K562 (cell line): ENCODE data around the gene MRPL55. TPM values are rescaled to one million over a fixed set of nuclear protein-coding genes. Genes with fewer than 3 reads are reported as not detected.

Experiments used
- ATAC-seq: fragments of 200-7000 bp; cut with Tn5 transposase; 3 replicates; pipeline ENCODE4 v1.9.1; 2020; ENCODE audit warnings: moderate library complexity
- BruUV-seq: library from RNA; stranded (reverse); fragments of 400-500 nt; replicated peaks from 2 replicates; lab custom pipeline; 2021; lab: Mats Ljungman, UMichigan
- CTCF ChIA-PET: fragments of 300-600 bp; formaldehyde crosslinking; extraction: SDS; loops from one replicate; lab custom pipeline; 2021; ENCODE audit warnings: low intra/inter-chr PET ratio; lab: Yijun Ruan, JAX
- POLR2A ChIA-PET: fragments of 300-600, 350-650 bp; sonication (Branson Sonifier 250); formaldehyde crosslinking; extraction: SDS; loops from one replicate; lab custom pipeline; 2021; ENCODE audit warnings: antibody characterized with exemption, inconsistent platforms; lab: Yijun Ruan, JAX
- DNase-seq, 4 experiments: peaks; one replicate each; pipeline versions ENCODE4 v3.0.0 to v3.0.0-alpha.2; 2011 to 2018; ENCODE audit warnings: low spot score in 3 of 4, mixed read lengths in 3 of 4; ENCODE audit errors: extremely low read depth in 1 of 4
- FAIRE-seq: peaks from 2 replicates; lab custom pipeline; 2011; peaks lifted over from hg19 to GRCh38; lab: Jason Lieb, UNC
- H2AFZ ChIP-seq: 2 replicates; pipeline ENCODE4 v1.6.0; 2011; ENCODE audit warnings: low read depth, low read length, control low read depth, inconsistent platforms
- H3K27ac ChIP-seq: fragments of 200-600 bp; 3 replicates; pipeline ENCODE4 v1.8.0; 2011; ENCODE audit warnings: low read depth, mild to moderate bottlenecking, control low read depth, inconsistent platforms, low read length, moderate library complexity, mixed read lengths; ENCODE audit errors: extremely low read depth
- H3K27me3 ChIP-seq, 2 experiments: fragments of 300-600 bp in 1 of 2; 2 replicates in 1 of 2; 3 replicates in 1 of 2; pipeline versions ENCODE4 v1.6.0 to v1.8.0; 2011; ENCODE audit warnings: inconsistent platforms in 2 of 2, low read length in 2 of 2, mild to moderate bottlenecking in 1 of 2, mixed read lengths in 1 of 2, moderate library complexity in 1 of 2; ENCODE audit not compliant: control insufficient read depth in 2 of 2, insufficient read depth in 2 of 2
- H3K36me3 ChIP-seq: fragments of 300-600 bp; 3 replicates; pipeline ENCODE4 v1.8.0; 2011; ENCODE audit warnings: mild to moderate bottlenecking, low read length, inconsistent platforms; ENCODE audit not compliant: control insufficient read depth, insufficient read depth
- H3K4me1 ChIP-seq, 2 experiments: fragments of 200-600 bp in 1 of 2; replicated peaks in 1 of 2; 2 replicates in 1 of 2; 3 replicates in 1 of 2; pipeline versions ENCODE4 v1.5.1 to v1.8.0; 2011; ENCODE audit warnings: inconsistent platforms in 2 of 2, low read length in 2 of 2, mild to moderate bottlenecking in 1 of 2, mixed read lengths in 1 of 2, moderate library complexity in 1 of 2; ENCODE audit not compliant: control insufficient read depth in 2 of 2, insufficient read depth in 2 of 2
- H3K4me2 ChIP-seq: 2 replicates; pipeline ENCODE4 v1.6.1; 2011; ENCODE audit warnings: low read length, control low read depth, inconsistent platforms, mixed read lengths; ENCODE audit not compliant: insufficient read depth
- H3K4me3 ChIP-seq: fragments of 200-600 bp; sonication (generic), shearing (Covaris generic); 2 replicates; pipeline ENCODE4 v1.5.1; 2016; ENCODE audit warnings: control low read depth, inconsistent platforms
- H3K79me2 ChIP-seq: fragments of 200-600 bp; 3 replicates; pipeline ENCODE4 v1.8.0; 2011; ENCODE audit warnings: low read length, inconsistent platforms; ENCODE audit not compliant: control insufficient read depth, insufficient read depth
- H3K9ac ChIP-seq, 2 experiments: 2 replicates each; pipeline versions ENCODE4 v1.6.0 to v1.6.1; 2011; ENCODE audit warnings: low read depth in 2 of 2, low read length in 2 of 2, control low read depth in 1 of 2, inconsistent platforms in 1 of 2, mild to moderate bottlenecking in 1 of 2, mixed read lengths in 1 of 2; ENCODE audit not compliant: insufficient read depth in 1 of 2
- H3K9me1 ChIP-seq: one replicate; pipeline ENCODE4 v1.6.0; 2011; ENCODE audit warnings: inconsistent platforms, mild to moderate bottlenecking, low read length, moderate library complexity; ENCODE audit not compliant: control insufficient read depth, insufficient read depth
- H3K9me3 ChIP-seq: replicated peaks from 2 replicates; pipeline ENCODE4 v1.5.1; 2011; ENCODE audit warnings: low read depth, low read length, inconsistent platforms; ENCODE audit not compliant: control insufficient read depth, insufficient read depth
- H4K20me1 ChIP-seq: replicated peaks from 2 replicates; pipeline ENCODE4 v1.6.1; 2011; ENCODE audit warnings: low read length, inconsistent platforms, mixed read lengths; ENCODE audit not compliant: control insufficient read depth, insufficient read depth
- E2F8 ChIP-seq: fragments of 450-650 bp; IDR thresholded peaks from 2 replicates; pipeline ENCODE4 v1.7.1; 2018; ENCODE audit warnings: mild to moderate bottlenecking, low read depth; ENCODE audit not compliant: partially characterized antibody
- FOXA3 ChIP-seq, 2 experiments: fragments of 450-650 bp in 1 of 2; sonication (generic) in 1 of 2; formaldehyde crosslinking; IDR thresholded peaks in 1 of 2; conservative IDR thresholded peaks in 1 of 2; 2 replicates each; pipeline versions ENCODE4 v1.4.0 to v1.8.0; 2020 to 2022; ENCODE audit warnings: mild to moderate bottlenecking in 2 of 2, missing genetic modification reagents in 1 of 2
- GATA2 ChIP-seq: sonication (generic); formaldehyde crosslinking; IDR thresholded peaks from 2 replicates; pipeline ENCODE4 v1.4.0; 2020; ENCODE audit warnings: mild to moderate bottlenecking, missing genetic modification reagents
- HNRNPH1 ChIP-seq: fragments of 200-400 bp; formaldehyde crosslinking; optimal IDR thresholded peaks from 2 replicates; pipeline ENCODE3; 2017; ENCODE audit warnings: low read depth, mild to moderate bottlenecking, low read length, moderate library complexity
- LCOR ChIP-seq: sonication (generic); formaldehyde crosslinking; IDR thresholded peaks from 2 replicates; pipeline ENCODE4 v1.8.0; 2022; ENCODE audit warnings: mild to moderate bottlenecking, missing genetic modification reagents
- NELFE ChIP-seq: IDR thresholded peaks from 2 replicates; pipeline ENCODE4 v1.6.1; 2011; ENCODE audit warnings: mild to moderate bottlenecking; ENCODE audit not compliant: insufficient read depth, insufficient read length
- NRF1 ChIP-seq, 2 experiments: fragments of 450-650 bp; IDR thresholded peaks in 1 of 2; conservative IDR thresholded peaks in 1 of 2; 2 replicates each; pipeline ENCODE4 v1.6.1; 2014; ENCODE audit warnings: mild to moderate bottlenecking in 2 of 2
- RERE ChIP-seq: sonication (generic); formaldehyde crosslinking; IDR thresholded peaks from 2 replicates; pipeline ENCODE4 v1.8.0; 2023; ENCODE audit warnings: missing genetic modification reagents, mild to moderate bottlenecking, borderline replicate concordance
- SRF ChIP-seq, 2 experiments: fragments of 250-450, 450-650 bp in 1 of 2; sonication (Bioruptor Pico) in 1 of 2; sonication (generic) in 1 of 2; formaldehyde crosslinking; IDR thresholded peaks; 2 replicates each; pipeline versions ENCODE4 v1.5.0 to v1.5.1; 2020 to 2022; ENCODE audit warnings: mild to moderate bottlenecking in 1 of 2, missing genetic modification reagents in 1 of 2
- TEAD4 ChIP-seq, 2 experiments: sonication (generic) in 1 of 2; formaldehyde crosslinking in 1 of 2; IDR thresholded peaks; 2 replicates each; pipeline versions ENCODE4 v1.6.1 to v1.8.0; 2012 to 2022; ENCODE audit warnings: borderline replicate concordance in 1 of 2, inconsistent platforms in 1 of 2, low read length in 1 of 2, mild to moderate bottlenecking in 1 of 2, missing genetic modification reagents in 1 of 2
- ZC3H4 ChIP-seq: sonication (generic); formaldehyde crosslinking; IDR thresholded peaks from 2 replicates; pipeline ENCODE4 v1.9.0; 2021; ENCODE audit warnings: missing genetic modification reagents, borderline replicate concordance
- WGBS: fragments of 100-300 bp; shearing (Covaris generic); methylation state at CpG from one replicate; pipeline ENCODE4 v1.1.6; 2016; ENCODE audit warnings: low coverage, mixed read lengths; ENCODE audit not compliant: insufficient coverage; ENCODE audit errors: missing lambda C conversion rate; 5-methylcytosine and 5-hydroxymethylcytosine counted together
- in situ Hi-C: fragments of 300-500 bp; cut with MboI; formaldehyde crosslinking; loops from 4 replicates; pipeline ENCODE4 v1.15.0; 2018; ENCODE audit warnings: inconsistent platforms, mixed read lengths
- intact Hi-C: fragments of 100-400 bp; cut with micrococcal nuclease; formaldehyde crosslinking; loops from 2 replicates; pipeline ENCODE4 v1.14.2; 2022
- polyA plus RNA-seq, 8 experiments: library from polyadenylated mRNA; depleted of rRNA in 4 of 8; stranded (reverse) in 5 of 8; unstranded in 3 of 8; fragments of >200 nt; fragmentation: Nextera tagmentation in 2 of 8; fragmentation: Illumina TruSeq in 1 of 8; extraction: Ambion mirVana in 2 of 8; extraction: Trizol in 1 of 8; gene quantifications; 2 replicates each; pipeline versions ENCODE4 v1.2.1 to v1.2.3, GENCODE V29; 2011 to 2014; ENCODE audit warnings: inconsistent platforms in 1 of 8, missing spikeins in 1 of 8
- total RNA-seq, 7 experiments: library from RNA; depleted of rRNA in 6 of 7; stranded (reverse); fragments of >200 nt in 6 of 7; fragmentation: Illumina TruSeq in 2 of 7; extraction: Trizol in 2 of 7; gene quantifications; 2 replicates each; pipeline versions ENCODE4 v1.2.1 to v1.2.3, GENCODE V29; 2011 to 2021; ENCODE audit warnings: low replicate concordance in 1 of 7

Gene MRPL55
- total and polyA plus RNA-seq, 9 of the 15 experiments (the other 6 are each of a cell fraction or from before 2014, with no cell fraction given): 34.9 to 228 (median 81.0) TPM

- no peak for FAIRE-seq
- ChIA-PET CTCF (no interaction called here), POLR2A (interaction anchor here (0.6 to 6.0 kb wide), 11 partner anchors 7 to 315 kb away, joined by 3 to 47 read pairs (median 3); partner anchors contain the start of gene IBA57)
- Histone ChIP-seq H4K20me1 (peaks cover 68% of the 10 kb centered on the region), H2AFZ (no peak overlapping the region), H3K9me1 (peaks cover 24% of the 10 kb centered on the region), H3K36me3 (peaks cover 60% of the 10 kb centered on the region; the same call in 2 of the 3 replicates), H3K4me2 (peak overlapping the region; percentile 74), H3K4me1 (peaks cover 61 to 93% of the 10 kb centered on the region in 2 experiments), H3K4me3 (no peak overlapping the region), H3K27ac (peak overlapping the region; percentile 58; the same call in 1 of the 3 replicates), H3K9ac (peak overlapping the region; percentile 37 to 86), H3K9me3 (no peaks in the 10 kb centered on the region), H3K27me3 (no peaks in the 10 kb centered on the region), H3K79me2 (peaks cover 90% of the 10 kb centered on the region)
- ATAC-seq: no peak
- BruUV-seq: no TSS peak
- intact Hi-C loops: no loop called here
- in situ Hi-C loops: no loop called here
- whole genome bisulfite sequencing: 55% methylated on average over 16 of the region's 16 CpGs
- peak; percentile 56 to 65 (median 62) for DNase-seq
- TF ChIP-seq SRF (CRISPR knock-in tag; IDR thresholded peaks at IDR 0.05): no peak
- TF ChIP-seq NELFE: no peak
- no peak for TF ChIP-seq ZC3H4
- 0 out of 4 replicates have a peak, but pooled peaks of 1 of the 2 experiments have one; percentile 10 for TF ChIP-seq FOXA3 (CRISPR knock-in tag; conservative IDR thresholded peaks at IDR 0.05 in 1 of 2, IDR thresholded peaks at IDR 0.05 in 1 of 2)
- TF ChIP-seq TEAD4 (IDR thresholded peaks at IDR 0.05; ENCODE audit: low read length): no peak
- TF ChIP-seq TEAD4 (CRISPR knock-in tag; IDR thresholded peaks at IDR 0.05; ENCODE audit: borderline replicate concordance): peak; percentile 54; the same call in 1 of the 2 replicates
- no peak for TF ChIP-seq RERE (CRISPR knock-in tag)
- no peak for TF ChIP-seq LCOR (CRISPR knock-in tag)
- TF ChIP-seq NRF1 (conservative IDR thresholded peaks at IDR 0.05 in 1 of 2, IDR thresholded peaks at IDR 0.05 in 1 of 2): peak; percentile 46 to 52
- TF ChIP-seq E2F8: no peak
- TF ChIP-seq GATA2 (CRISPR knock-in tag): no peak
- TF ChIP-seq HNRNPH1: no peak
These were observed 35.3 kb upstream of the MRPL55 start for GRCh38 chr1:228144193-228144992.
